ENCODE results near the gene COA7. TPM values are rescaled to one million over a fixed set of nuclear protein-coding genes. Genes with fewer than 3 reads are reported as not detected.
A peak's percentile ranks its signal among the peaks of the same experiment; 100 is the strongest.

The COA7 gene
- total RNA-seq, 3 donors from 2014 or later (not counting 1 experiment from before 2014, with no cell fraction given), result 1.8 to 4.7 (median 3.9) TPM

DNA sequence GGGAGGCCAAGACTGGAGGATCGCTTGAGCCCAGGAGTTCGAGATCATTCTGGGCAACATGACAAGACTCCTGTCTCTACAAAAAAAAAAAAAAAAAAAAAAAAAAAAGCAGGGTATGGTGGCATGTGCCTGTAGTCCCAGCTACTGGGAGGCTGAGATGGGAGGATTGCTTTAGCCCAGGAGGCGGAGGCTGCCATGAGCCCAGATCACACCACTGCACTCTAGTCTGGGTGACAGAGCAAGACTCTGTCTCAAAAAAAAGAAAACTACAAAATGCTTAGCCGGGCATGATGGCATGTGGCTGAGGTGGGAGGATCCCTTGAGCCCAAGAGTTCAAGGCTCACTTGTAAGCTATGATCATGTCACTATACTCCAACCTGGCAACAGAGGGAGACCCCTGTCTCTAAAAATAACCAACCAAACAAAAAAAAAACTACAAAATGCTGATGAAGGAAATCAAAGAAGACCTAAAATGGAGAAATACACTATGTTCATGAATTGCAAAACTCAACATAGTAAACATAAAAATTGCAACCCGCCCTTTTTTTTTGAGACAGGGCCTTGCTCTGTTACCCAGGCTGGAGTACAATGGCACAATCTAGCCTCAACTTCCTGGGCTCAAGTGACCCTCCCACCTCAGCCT is 44.8 kb downstream of the COA7 start:
- no peaks in the 10 kb centered on the region for H3K27me3 Mint-ChIP-seq (ENCODE audit: low read depth in 2 of 2)
- H3K9me3 Mint-ChIP-seq, result no peaks in the 10 kb centered on the region
- TF ChIP-seq, protein P1, sequence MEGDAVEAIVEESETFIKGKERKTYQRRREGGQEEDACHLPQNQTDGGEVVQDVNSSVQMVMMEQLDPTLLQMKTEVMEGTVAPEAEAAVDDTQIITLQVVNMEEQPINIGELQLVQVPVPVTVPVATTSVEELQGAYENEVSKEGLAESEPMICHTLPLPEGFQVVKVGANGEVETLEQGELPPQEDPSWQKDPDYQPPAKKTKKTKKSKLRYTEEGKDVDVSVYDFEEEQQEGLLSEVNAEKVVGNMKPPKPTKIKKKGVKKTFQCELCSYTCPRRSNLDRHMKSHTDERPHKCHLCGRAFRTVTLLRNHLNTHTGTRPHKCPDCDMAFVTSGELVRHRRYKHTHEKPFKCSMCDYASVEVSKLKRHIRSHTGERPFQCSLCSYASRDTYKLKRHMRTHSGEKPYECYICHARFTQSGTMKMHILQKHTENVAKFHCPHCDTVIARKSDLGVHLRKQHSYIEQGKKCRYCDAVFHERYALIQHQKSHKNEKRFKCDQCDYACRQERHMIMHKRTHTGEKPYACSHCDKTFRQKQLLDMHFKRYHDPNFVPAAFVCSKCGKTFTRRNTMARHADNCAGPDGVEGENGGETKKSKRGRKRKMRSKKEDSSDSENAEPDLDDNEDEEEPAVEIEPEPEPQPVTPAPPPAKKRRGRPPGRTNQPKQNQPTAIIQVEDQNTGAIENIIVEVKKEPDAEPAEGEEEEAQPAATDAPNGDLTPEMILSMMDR (IDR thresholded peaks at IDR 0.05), result no peak
- WGBS (ENCODE audit: insufficient coverage), result 100% methylated on average over 2 of the region's 5 CpGs
- Histone ChIP-seq H3K36me3 (ENCODE audit: control insufficient read depth, insufficient read depth, low read length) (peaks cover 18% of the 10 kb centered on the region), H3K9me3 (ENCODE audit: control insufficient read depth, insufficient read depth, low read length) (no peaks in the 10 kb centered on the region), H3K27me3 (ENCODE audit: control insufficient read depth, insufficient read depth, low read length) (no peaks in the 10 kb centered on the region), H3K4me3 (ENCODE audit: low read length) (no peak overlapping the region), H3K4me1 (ENCODE audit: control insufficient read depth, insufficient read depth, low read length) (no peaks in the 10 kb centered on the region), H3K27ac (ENCODE audit: low read length) (no peak overlapping the region)
- H3K4me3 Mint-ChIP-seq, result no peak overlapping the region
- peaks cover 21 to 33% of the 10 kb centered on the region in 2 donors for H3K4me1 Mint-ChIP-seq
- H3K36me3 Mint-ChIP-seq, result no peaks in the 10 kb centered on the region
- ATAC-seq (no peak), DNase-seq (no peak)
- intact Hi-C loops (cut with micrococcal nuclease), result no loop called here
- H3K27ac Mint-ChIP-seq, result peak overlapping the region; percentile 26 to 51

DNA sequence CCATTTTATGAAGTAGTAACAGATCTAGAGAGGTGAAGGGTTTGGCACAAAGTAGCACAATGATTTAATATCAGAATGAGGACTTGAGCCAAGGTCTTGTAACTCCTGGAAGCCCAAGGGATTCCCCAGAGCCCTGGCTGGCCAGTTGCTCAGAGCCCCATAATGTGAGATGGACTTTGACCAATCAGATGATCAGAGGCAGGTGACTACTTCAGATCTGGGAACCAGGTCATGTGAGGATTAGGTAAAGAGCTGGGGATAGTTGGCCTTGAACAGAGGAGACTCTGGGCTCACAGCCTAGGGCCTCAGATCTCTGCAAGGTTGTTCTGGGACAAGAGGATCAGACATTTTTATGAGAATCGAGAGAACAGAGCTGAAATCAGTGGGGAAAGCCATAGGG is 46.2 kb downstream of the COA7 start:
- ATAC-seq (no peak), DNase-seq (no peak)
- Histone ChIP-seq H3K4me3 (ENCODE audit: low read length) (no peak overlapping the region), H3K27me3 (ENCODE audit: control insufficient read depth, insufficient read depth, low read length) (no peaks in the 10 kb centered on the region), H3K4me1 (ENCODE audit: control insufficient read depth, insufficient read depth, low read length) (no peaks in the 10 kb centered on the region), H3K36me3 (ENCODE audit: control insufficient read depth, insufficient read depth, low read length) (peaks cover 16% of the 10 kb centered on the region), H3K27ac (ENCODE audit: low read length) (no peak overlapping the region), H3K9me3 (ENCODE audit: control insufficient read depth, insufficient read depth, low read length) (no peaks in the 10 kb centered on the region)
- Mint-ChIP-seq H3K4me1 (peaks cover 21 to 34% of the 10 kb centered on the region in 2 donors), H3K9me3 (no peaks in the 10 kb centered on the region), H3K27me3 (ENCODE audit: low read depth in 2 of 2) (no peaks in the 10 kb centered on the region), H3K4me3 (no peak overlapping the region), H3K27ac (peak overlapping the region in 1 of 2 donors; percentile 51), H3K36me3 (no peaks in the 10 kb centered on the region)
- 93% methylated on average over 1 of the region's 1 CpG for WGBS (ENCODE audit: insufficient coverage)
- intact Hi-C loops (cut with micrococcal nuclease), result no loop called here
- TF ChIP-seq, protein P1 (IDR thresholded peaks at IDR 0.05), result no peak

DNA sequence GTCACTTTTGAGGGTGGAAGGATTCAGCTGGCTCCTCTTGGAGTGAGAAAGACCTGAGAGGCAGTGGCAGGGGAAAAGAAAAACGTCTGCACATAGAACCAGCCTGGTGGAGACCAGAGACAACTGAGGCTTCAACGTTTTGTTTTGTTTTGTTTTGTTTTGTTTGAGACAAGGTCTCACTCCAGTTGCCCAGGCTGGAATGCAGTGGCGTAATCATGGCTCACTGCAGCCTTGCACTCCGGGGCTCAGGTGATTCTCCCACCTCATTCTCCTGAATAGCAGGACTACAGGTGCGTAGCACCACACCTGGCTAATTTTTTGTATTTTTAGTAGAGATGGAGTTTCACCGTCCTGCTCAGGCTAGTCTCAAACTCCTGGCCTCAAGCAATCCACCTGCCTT is 52.9 kb downstream of the COA7 start:
- H3K9me3 Mint-ChIP-seq, result peaks cover 0 to 3% of the 10 kb centered on the region in 2 donors
- H3K27me3 Mint-ChIP-seq (ENCODE audit: low read depth in 2 of 2), result no peaks in the 10 kb centered on the region
- peaks cover 19 to 46% of the 10 kb centered on the region in 2 donors for H3K4me1 Mint-ChIP-seq
- Histone ChIP-seq H3K4me3 (ENCODE audit: low read length) (no peak overlapping the region), H3K27me3 (ENCODE audit: control insufficient read depth, insufficient read depth, low read length) (no peaks in the 10 kb centered on the region), H3K27ac (ENCODE audit: low read length) (no peak overlapping the region), H3K36me3 (ENCODE audit: control insufficient read depth, insufficient read depth, low read length) (peaks cover 25% of the 10 kb centered on the region), H3K4me1 (ENCODE audit: control insufficient read depth, insufficient read depth, low read length) (peaks cover 20% of the 10 kb centered on the region), H3K9me3 (ENCODE audit: control insufficient read depth, insufficient read depth, low read length) (no peaks in the 10 kb centered on the region)
- TF ChIP-seq, protein P1 (IDR thresholded peaks at IDR 0.05), result no peak
- H3K36me3 Mint-ChIP-seq, result peaks cover 5% of the 10 kb centered on the region
- H3K4me3 Mint-ChIP-seq, result no peak overlapping the region
- H3K27ac Mint-ChIP-seq, result no peak overlapping the region
- no peak for DNase-seq
- 90% methylated on average over 5 of the region's 6 CpGs for whole genome bisulfite sequencing (ENCODE audit: insufficient coverage)
- intact Hi-C loops (cut with micrococcal nuclease), result no loop called here
- ATAC-seq, result no peak

DNA sequence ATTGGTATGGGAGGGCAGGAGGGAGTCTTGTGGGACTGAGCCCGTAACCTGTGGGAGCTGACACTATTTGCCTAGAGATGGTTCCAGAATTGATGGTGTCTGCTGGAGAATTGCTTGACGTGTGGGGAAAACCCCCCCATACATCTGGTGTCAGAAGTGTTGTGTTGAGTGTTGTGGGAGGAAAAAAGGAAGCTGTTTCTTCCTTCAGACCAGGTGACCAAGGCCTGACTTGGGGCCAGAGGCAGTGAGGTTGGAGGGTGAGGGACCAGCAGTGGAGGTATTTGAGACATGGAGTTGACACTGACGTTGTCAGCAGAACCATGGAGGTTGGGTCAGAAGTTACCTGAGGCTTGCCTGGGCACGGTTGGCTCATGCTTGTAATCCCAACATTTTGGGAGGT is 56.8 kb downstream of the COA7 start:
- Mint-ChIP-seq H3K9me3 (peaks cover 0 to 3% of the 10 kb centered on the region in 2 donors), H3K27me3 (ENCODE audit: low read depth in 2 of 2) (no peaks in the 10 kb centered on the region), H3K27ac (peak overlapping the region; percentile 65 to 81), H3K4me1 (peaks cover 50 to 67% of the 10 kb centered on the region in 2 donors), H3K36me3 (peaks cover 5% of the 10 kb centered on the region), H3K4me3 (no peak overlapping the region)
- Histone ChIP-seq H3K4me3 (ENCODE audit: low read length) (no peak overlapping the region), H3K27ac (ENCODE audit: low read length) (peak overlapping the region; percentile 32), H3K4me1 (ENCODE audit: control insufficient read depth, insufficient read depth, low read length) (peaks cover 56% of the 10 kb centered on the region), H3K27me3 (ENCODE audit: control insufficient read depth, insufficient read depth, low read length) (no peaks in the 10 kb centered on the region), H3K36me3 (ENCODE audit: control insufficient read depth, insufficient read depth, low read length) (peaks cover 14% of the 10 kb centered on the region), H3K9me3 (ENCODE audit: control insufficient read depth, insufficient read depth, low read length) (no peaks in the 10 kb centered on the region)
- ATAC-seq (no peak), DNase-seq (peak in 1 of 2 donors; percentile 48)
- TF ChIP-seq, protein P1 (IDR thresholded peaks at IDR 0.05), result no peak
- WGBS (ENCODE audit: insufficient coverage), result 84% methylated on average over 3 of the region's 4 CpGs
- intact Hi-C loops (cut with micrococcal nuclease), result no loop called here
